ENCODE results near the gene ATP13A1. TPM values are rescaled to one million over a fixed set of nuclear protein-coding genes. Genes with fewer than 3 reads are reported as not detected.
"Not testable (repeated sequence)": the region's sequence is repeated elsewhere in the genome, so short reads cannot be mapped to it uniquely, and the experiment has no call there.

Gene ATP13A1
- total and polyA plus RNA-seq, 2 donors: 15.1 to 59.1 TPM

DNA sequence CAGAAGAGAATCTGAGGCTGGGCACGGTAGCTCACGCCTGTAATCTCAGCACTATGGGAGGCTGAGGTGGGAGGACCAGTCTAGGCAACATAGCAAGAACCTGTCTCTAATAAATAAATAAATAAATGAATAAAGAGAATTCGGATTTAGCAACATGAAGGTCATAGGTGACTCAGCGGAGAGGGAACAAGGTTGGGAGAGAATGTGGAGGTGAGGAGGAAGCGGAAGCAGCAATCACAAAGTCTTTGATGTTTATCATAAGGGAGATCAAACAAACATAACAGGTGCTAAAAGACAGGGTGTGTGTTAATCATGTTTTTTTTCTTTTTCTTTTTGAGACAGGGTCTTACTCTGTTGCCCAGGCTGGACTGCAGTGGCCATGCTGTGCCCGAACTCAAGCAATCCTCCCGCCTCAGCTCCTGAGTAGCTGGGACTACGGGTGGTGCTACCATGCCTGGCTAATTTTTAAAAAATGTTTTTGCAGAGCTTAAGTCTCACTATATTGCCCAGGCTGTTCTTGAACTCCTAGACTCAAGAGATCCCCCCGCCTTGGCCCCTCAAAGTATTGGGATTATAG is 61.3 kb downstream of the ATP13A1 start:
- H3K9me3 ChIP-seq (ENCODE audit: control insufficient read depth in 2 of 2, insufficient read depth in 1 of 2, low read length in 1 of 2): no peaks in the 10 kb centered on the region
- no peaks in the 10 kb centered on the region for H3K27me3 ChIP-seq (ENCODE audit: control insufficient read depth in 2 of 2, insufficient read depth in 1 of 2, low read length in 1 of 2)
- no peak overlapping the region for H3K4me3 ChIP-seq (ENCODE audit: low read length in 2 of 2)
- peak in 7 of 9 donors; percentile 60 to 89 (median 75) for DNase-seq (ENCODE audit: low read depth in 6 of 9, low spot score in 9 of 9)
- H3K36me3 ChIP-seq (ENCODE audit: control insufficient read depth in 2 of 2, insufficient read depth in 2 of 2, low read length in 1 of 2): peaks cover 0 to 14% of the 10 kb centered on the region in 2 donors
- H3K4me1 ChIP-seq (ENCODE audit: control insufficient read depth in 2 of 2, insufficient read depth in 2 of 2, low read length in 2 of 2): peaks cover 44 to 88% of the 10 kb centered on the region in 2 donors
- peak overlapping the region; percentile 73 to 90 for H3K27ac ChIP-seq (ENCODE audit: low read depth in 1 of 2, low read length in 1 of 2)
- 57% methylated on average over 9 of the region's 9 CpGs for WGBS

GRCh38 chr19:19600793-19601330 is 62.6 kb downstream of the ATP13A1 start:
- H3K4me3 ChIP-seq (ENCODE audit: low read length in 2 of 2): no peak overlapping the region
- WGBS: 39% methylated on average over 1 of the region's 1 CpG
- no peaks in the 10 kb centered on the region for H3K9me3 ChIP-seq (ENCODE audit: control insufficient read depth in 2 of 2, insufficient read depth in 1 of 2, low read length in 1 of 2)
- DNase-seq (ENCODE audit: low read depth in 6 of 9, low spot score in 9 of 9): peak in 1 of 9 donors; percentile 47
- H3K27ac ChIP-seq (ENCODE audit: low read depth in 1 of 2, low read length in 1 of 2): peak overlapping the region; percentile 58 to 90
- peaks cover 0 to 16% of the 10 kb centered on the region in 2 donors for H3K36me3 ChIP-seq (ENCODE audit: control insufficient read depth in 2 of 2, insufficient read depth in 2 of 2, low read length in 1 of 2)
- H3K4me1 ChIP-seq (ENCODE audit: control insufficient read depth in 2 of 2, insufficient read depth in 2 of 2, low read length in 2 of 2): peaks cover 38 to 77% of the 10 kb centered on the region in 2 donors
- no peaks in the 10 kb centered on the region for H3K27me3 ChIP-seq (ENCODE audit: control insufficient read depth in 2 of 2, insufficient read depth in 1 of 2, low read length in 1 of 2)

- H3K27ac ChIP-seq (ENCODE audit: low read depth in 1 of 2, low read length in 1 of 2): peak overlapping the region; percentile 89 to 91
- 86% methylated on average over 20 of the region's 20 CpGs for WGBS
- H3K36me3 ChIP-seq (ENCODE audit: control insufficient read depth in 2 of 2, insufficient read depth in 2 of 2, low read length in 1 of 2): peaks cover 0 to 24% of the 10 kb centered on the region in 2 donors
- not testable (repeated sequence) for H3K9me3 ChIP-seq (ENCODE audit: control insufficient read depth in 2 of 2, insufficient read depth in 1 of 2, low read length in 1 of 2); H3K27me3 ChIP-seq (ENCODE audit: control insufficient read depth in 2 of 2, insufficient read depth in 1 of 2, low read length in 1 of 2); H3K4me3 ChIP-seq (ENCODE audit: low read length in 2 of 2)
- peaks cover 33 to 66% of the 10 kb centered on the region in 2 donors for H3K4me1 ChIP-seq (ENCODE audit: control insufficient read depth in 2 of 2, insufficient read depth in 2 of 2, low read length in 2 of 2)
- DNase-seq (ENCODE audit: low read depth in 6 of 9, low spot score in 9 of 9): peak in 4 of 9 donors; percentile 65 to 85 (median 72)
These were observed 64.6 kb downstream of the ATP13A1 start for GRCh38 chr19:19598728-19599451.

- H3K27ac ChIP-seq (ENCODE audit: low read depth in 1 of 2, low read length in 1 of 2): peak overlapping the region; percentile 74 to 91
These were observed 65.6 kb downstream of the ATP13A1 start for GRCh38 chr19:19597809-19598306.

More at GRCh38 chr19:19597809-19598306, 65.6 kb downstream of the ATP13A1 start:
- Histone ChIP-seq H3K4me3 (ENCODE audit: low read length in 2 of 2) (no peak overlapping the region), H3K4me1 (ENCODE audit: control insufficient read depth in 2 of 2, insufficient read depth in 2 of 2, low read length in 2 of 2) (peaks cover 26 to 56% of the 10 kb centered on the region in 2 donors), H3K36me3 (ENCODE audit: control insufficient read depth in 2 of 2, insufficient read depth in 2 of 2, low read length in 1 of 2) (peaks cover 7 to 21% of the 10 kb centered on the region in 2 donors), H3K9me3 (ENCODE audit: control insufficient read depth in 2 of 2, insufficient read depth in 1 of 2, low read length in 1 of 2) (no peaks in the 10 kb centered on the region), H3K27me3 (ENCODE audit: control insufficient read depth in 2 of 2, insufficient read depth in 1 of 2, low read length in 1 of 2) (no peaks in the 10 kb centered on the region)
- WGBS: 77% methylated on average over 8 of the region's 8 CpGs
- DNase-seq (ENCODE audit: low read depth in 6 of 9, low spot score in 9 of 9): peak in 1 of 9 donors; percentile 68

Other genes with a start within 250 kb of the ATP13A1 start
- 1.2 TPM for gene TSSK6, start 148.1 kb downstream of the ATP13A1 start, total RNA-seq
- gene TSSK6, start 148.1 kb downstream of the ATP13A1 start, polyA plus RNA-seq: 3.0 TPM
- gene NDUFA13, start 147.5 kb downstream of the ATP13A1 start, total RNA-seq: 433 TPM
- 219 TPM for gene NDUFA13, start 147.5 kb downstream of the ATP13A1 start, polyA plus RNA-seq
- 1.0 TPM for gene YJEFN3, start 134.8 kb downstream of the ATP13A1 start, total RNA-seq
- gene YJEFN3, start 134.8 kb downstream of the ATP13A1 start, polyA plus RNA-seq: 37.1 TPM
- 0.09 TPM for gene CILP2, start 125.4 kb downstream of the ATP13A1 start, total RNA-seq
- 0.23 TPM for gene CILP2, start 125.4 kb downstream of the ATP13A1 start, polyA plus RNA-seq
- 4.1 TPM for gene PBX4, start 45.0 kb downstream of the ATP13A1 start, total RNA-seq
- gene PBX4, start 45.0 kb downstream of the ATP13A1 start, polyA plus RNA-seq: 26.7 TPM
- gene LPAR2, start 35.5 kb downstream of the ATP13A1 start, total RNA-seq: 5.9 TPM
- gene LPAR2, start 35.5 kb downstream of the ATP13A1 start, polyA plus RNA-seq: 53.8 TPM
- gene GMIP, start 20.0 kb downstream of the ATP13A1 start, total RNA-seq: 16.6 TPM
- gene GMIP, start 20.0 kb downstream of the ATP13A1 start, polyA plus RNA-seq: 37.3 TPM
- gene ZNF101, start 5.2 kb upstream of the ATP13A1 start, total RNA-seq: 37.8 TPM
- gene ZNF101, start 5.2 kb upstream of the ATP13A1 start, polyA plus RNA-seq: 66.6 TPM
- gene ZNF14, start 69.4 kb upstream of the ATP13A1 start, total RNA-seq: 5.9 TPM
- 9.7 TPM for gene ZNF14, start 69.4 kb upstream of the ATP13A1 start, polyA plus RNA-seq
- 15.6 TPM for gene ZNF506, start 158.1 kb upstream of the ATP13A1 start, total RNA-seq
- 14.4 TPM for gene ZNF506, start 158.1 kb upstream of the ATP13A1 start, polyA plus RNA-seq
- 12.1 TPM for gene ZNF253, start 202.2 kb upstream of the ATP13A1 start, total RNA-seq
- 9.3 TPM for gene ZNF253, start 202.2 kb upstream of the ATP13A1 start, polyA plus RNA-seq
- gene ZNF93, start 237.3 kb upstream of the ATP13A1 start, total RNA-seq: 11.0 TPM
- 4.6 TPM for gene ZNF93, start 237.3 kb upstream of the ATP13A1 start, polyA plus RNA-seq

Measured in thymus (tissue), 11 donors.